WTC11 (cell line): ENCODE measurements around the gene ENTREP3. TPM values are rescaled to one million over a fixed set of nuclear protein-coding genes. Genes with fewer than 3 reads are reported as not detected.
A peak's percentile ranks its signal among the peaks of the same experiment; 100 is the strongest.
"Not testable (repeated sequence)": the region's sequence is repeated elsewhere in the genome, so short reads cannot be mapped to it uniquely, and the experiment has no call there.

ENCODE experiments used
- ATAC-seq: fragments of 200-7000 bp; cut with Tn5 transposase; 2 replicates; pipeline ENCODE4 v1.10.0; 2021; ENCODE audit warnings: mild to moderate bottlenecking, moderate library complexity
- CTCF ChIA-PET: fragments of 300-600 bp; sonication (Branson Sonifier 250); formaldehyde crosslinking; loops from one replicate; lab custom pipeline; 2021; ENCODE audit warnings: antibody characterized with exemption; lab: Charles Lee
- POLR2A ChIA-PET: fragments of 350-600 bp; sonication (Branson Sonifier 250); formaldehyde crosslinking; loops from one replicate; lab custom pipeline; 2021; ENCODE audit warnings: antibody characterized with exemption; lab: Charles Lee
- DNase-seq: peaks from one replicate; pipeline ENCODE4 v3.0.0; 2021; ENCODE audit warnings: low spot score
- H3K27ac Mint-ChIP-seq: 2 replicates; pipeline ENCODE4 v1.8.0; 2021; ENCODE audit warnings: mixed read lengths
- H3K27me3 Mint-ChIP-seq: 2 replicates; pipeline ENCODE4 v1.8.0; 2021; ENCODE audit warnings: low read depth, mild to moderate bottlenecking, moderate library complexity, mixed read lengths
- H3K36me3 Mint-ChIP-seq: 2 replicates; pipeline ENCODE4 v1.8.0; 2021; ENCODE audit warnings: mixed read lengths
- H3K4me1 Mint-ChIP-seq: 2 replicates; pipeline ENCODE4 v1.8.0; 2022; ENCODE audit warnings: mixed read lengths
- H3K4me3 Mint-ChIP-seq: 2 replicates; pipeline ENCODE4 v1.8.0; 2021; ENCODE audit warnings: mild to moderate bottlenecking, moderate library complexity, mixed read lengths
- H3K9me3 Mint-ChIP-seq: 2 replicates; pipeline ENCODE4 v1.8.0; 2021; ENCODE audit warnings: mixed read lengths
- MXD4 ChIP-seq: fragments of 250-450 bp; sonication (Bioruptor Pico); IDR thresholded peaks from 2 replicates; pipeline ENCODE4 v1.8.0; 2021; ENCODE audit warnings: mild to moderate bottlenecking, moderate library complexity, borderline replicate concordance
- MYBL2 ChIP-seq: sonication (generic); formaldehyde crosslinking; IDR thresholded peaks from 2 replicates; pipeline ENCODE4 v1.8.1; 2023; ENCODE audit warnings: mild to moderate bottlenecking, moderate library complexity, missing genetic modification reagents
- NR2C2 ChIP-seq: sonication (generic); formaldehyde crosslinking; IDR thresholded peaks from 2 replicates; pipeline ENCODE4 v1.8.0; 2022; ENCODE audit warnings: mild to moderate bottlenecking, missing genetic modification reagents
- RELA ChIP-seq: sonication (generic); formaldehyde crosslinking; IDR thresholded peaks from 2 replicates; pipeline ENCODE4 v1.8.1; 2022; ENCODE audit warnings: missing genetic modification reagents, mild to moderate bottlenecking, borderline replicate concordance
- ZNF416 ChIP-seq: fragments of 250-450 bp; sonication (Bioruptor Pico); IDR thresholded peaks from 2 replicates; pipeline ENCODE4 v1.9.0; 2021; ENCODE audit warnings: mild to moderate bottlenecking, inconsistent platforms
- ZNF423 ChIP-seq: fragments of 250-450 bp; sonication (Bioruptor Pico); IDR thresholded peaks from 2 replicates; pipeline ENCODE4 v2.1.2; 2022; ENCODE audit warnings: mild to moderate bottlenecking, moderate library complexity
- ZNF671 ChIP-seq: fragments of 250-450 bp; sonication (Bioruptor Pico); IDR thresholded peaks from 2 replicates; pipeline ENCODE4 v1.8.0; 2021; ENCODE audit warnings: mild to moderate bottlenecking
- total RNA-seq: library from RNA; stranded (reverse); gene quantifications from 3 replicates; pipeline ENCODE4 v1.2.3, GENCODE V29; 2021
- TF ChIP-seq, protein P1 (sequence below): sonication (generic); formaldehyde crosslinking; IDR thresholded peaks from 2 replicates; pipeline ENCODE4 v1.8.0; 2022; ENCODE audit warnings: mild to moderate bottlenecking, missing genetic modification reagents
- TF ChIP-seq, protein P2 (sequence below): sonication (generic); formaldehyde crosslinking; IDR thresholded peaks from 2 replicates; pipeline ENCODE4 v1.8.1; 2023; ENCODE audit warnings: mild to moderate bottlenecking, missing genetic modification reagents
- TF ChIP-seq, protein P3 (sequence below): sonication (generic); formaldehyde crosslinking; IDR thresholded peaks from 2 replicates; pipeline ENCODE4 v1.8.1; 2023; ENCODE audit warnings: mild to moderate bottlenecking, missing genetic modification reagents, borderline replicate concordance
- TF ChIP-seq, protein P4 (sequence below): sonication (generic); formaldehyde crosslinking; IDR thresholded peaks from 2 replicates; pipeline ENCODE4 v1.8.0; 2022; ENCODE audit warnings: missing genetic modification reagents
- TF ChIP-seq, protein P5 (sequence below): sonication (generic); formaldehyde crosslinking; IDR thresholded peaks from 2 replicates; pipeline ENCODE4 v1.8.0; 2023; ENCODE audit warnings: missing genetic modification reagents
- TF ChIP-seq, protein P6 (sequence below): sonication (generic); formaldehyde crosslinking; IDR thresholded peaks from 2 replicates; pipeline ENCODE4 v1.8.1; 2022; ENCODE audit warnings: mild to moderate bottlenecking, moderate library complexity, missing genetic modification reagents

ENTREP3 gene
- total RNA-seq, 1 experiment from 2014 or later, result 67.8 TPM

DNA sequence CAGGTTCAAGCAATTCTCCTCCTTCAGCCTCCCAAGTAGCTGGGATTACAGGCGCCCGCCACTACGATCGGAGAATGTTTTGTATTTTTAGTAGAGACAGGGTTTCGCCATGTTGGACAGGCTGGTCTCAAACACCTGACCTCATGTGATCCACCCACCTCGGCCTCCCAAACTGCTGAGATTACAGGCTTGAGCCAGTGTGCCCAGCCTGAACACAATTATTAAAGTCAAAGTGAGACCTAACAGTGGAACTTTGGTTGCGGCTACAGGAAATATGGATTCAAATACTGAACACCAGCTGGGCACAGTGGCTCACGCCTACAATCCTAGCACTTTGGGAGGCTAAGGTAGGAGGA is 29.9 kb downstream of the ENTREP3 start:
- ATAC-seq, H3K36me3 Mint-ChIP-seq, H3K9me3 Mint-ChIP-seq, DNase-seq, POLR2A ChIA-PET, H3K27ac Mint-ChIP-seq: not testable (repeated sequence)
- Mint-ChIP-seq H3K4me3 (peak overlapping the region; percentile 92), H3K4me1 (peaks cover 25% of the 10 kb centered on the region), H3K27me3 (peaks cover 18% of the 10 kb centered on the region)
- CTCF ChIA-PET, result interaction anchor here (1.9 to 6.1 kb wide), 3 partner anchors 19 to 31 kb away, joined by 5 to 48 read pairs (median 19); no protein-coding TSS in a partner anchor

DNA sequence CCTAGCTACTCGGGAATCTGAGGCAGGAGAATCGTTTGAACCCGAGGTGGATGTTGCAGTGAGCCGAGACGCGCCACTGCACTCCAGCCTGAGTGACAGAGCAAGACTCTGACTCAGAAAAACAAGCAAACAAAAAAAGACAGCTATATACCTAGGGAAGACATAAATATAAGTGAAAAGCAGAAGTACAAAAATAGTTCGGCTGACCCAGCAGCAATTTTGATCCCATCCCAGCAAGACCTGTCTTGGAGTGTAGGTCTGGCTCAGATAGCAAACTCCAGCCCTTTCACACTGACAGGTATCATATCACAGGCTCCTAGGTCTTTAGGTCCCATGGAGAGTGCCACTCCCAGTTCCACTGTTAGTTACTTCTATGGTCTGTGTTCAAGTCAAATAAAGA is 32.2 kb downstream of the ENTREP3 start:
- H3K36me3 Mint-ChIP-seq, result no peaks in the 10 kb centered on the region
- H3K27ac Mint-ChIP-seq, result no peak overlapping the region; the same call in 1 of the 2 replicates
- no peaks in the 10 kb centered on the region for H3K9me3 Mint-ChIP-seq
- H3K4me3 Mint-ChIP-seq, result no peak overlapping the region
- peaks cover 33% of the 10 kb centered on the region for H3K4me1 Mint-ChIP-seq
- ChIA-PET POLR2A (no interaction called here), CTCF (interaction anchor here (1.8 to 6.1 kb wide), 2 partner anchors 28 to 50 kb away, joined by 3 to 48 read pairs; partner anchors contain the start of gene KRTCAP2)
- H3K27me3 Mint-ChIP-seq, result peaks cover 3% of the 10 kb centered on the region; the same call in 1 of the 2 replicates
- DNase-seq, result no peak
- TF ChIP-seq, protein P1, sequence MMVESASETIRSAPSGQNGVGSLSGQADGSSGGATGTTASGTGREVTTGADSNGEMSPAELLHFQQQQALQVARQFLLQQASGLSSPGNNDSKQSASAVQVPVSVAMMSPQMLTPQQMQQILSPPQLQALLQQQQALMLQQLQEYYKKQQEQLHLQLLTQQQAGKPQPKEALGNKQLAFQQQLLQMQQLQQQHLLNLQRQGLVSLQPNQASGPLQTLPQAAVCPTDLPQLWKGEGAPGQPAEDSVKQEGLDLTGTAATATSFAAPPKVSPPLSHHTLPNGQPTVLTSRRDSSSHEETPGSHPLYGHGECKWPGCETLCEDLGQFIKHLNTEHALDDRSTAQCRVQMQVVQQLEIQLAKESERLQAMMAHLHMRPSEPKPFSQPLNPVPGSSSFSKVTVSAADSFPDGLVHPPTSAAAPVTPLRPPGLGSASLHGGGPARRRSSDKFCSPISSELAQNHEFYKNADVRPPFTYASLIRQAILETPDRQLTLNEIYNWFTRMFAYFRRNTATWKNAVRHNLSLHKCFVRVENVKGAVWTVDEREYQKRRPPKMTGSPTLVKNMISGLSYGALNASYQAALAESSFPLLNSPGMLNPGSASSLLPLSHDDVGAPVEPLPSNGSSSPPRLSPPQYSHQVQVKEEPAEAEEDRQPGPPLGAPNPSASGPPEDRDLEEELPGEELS (CRISPR knock-in tag), result no peak
- TF ChIP-seq ZNF671 (CRISPR knock-in tag) (no peak), ZNF423 (no peak), ZNF416 (CRISPR knock-in tag) (no peak), NR2C2 (CRISPR knock-in tag) (no peak), RELA (no peak), MYBL2 (no peak), MXD4 (CRISPR knock-in tag) (no peak)
- TF ChIP-seq, protein P2, sequence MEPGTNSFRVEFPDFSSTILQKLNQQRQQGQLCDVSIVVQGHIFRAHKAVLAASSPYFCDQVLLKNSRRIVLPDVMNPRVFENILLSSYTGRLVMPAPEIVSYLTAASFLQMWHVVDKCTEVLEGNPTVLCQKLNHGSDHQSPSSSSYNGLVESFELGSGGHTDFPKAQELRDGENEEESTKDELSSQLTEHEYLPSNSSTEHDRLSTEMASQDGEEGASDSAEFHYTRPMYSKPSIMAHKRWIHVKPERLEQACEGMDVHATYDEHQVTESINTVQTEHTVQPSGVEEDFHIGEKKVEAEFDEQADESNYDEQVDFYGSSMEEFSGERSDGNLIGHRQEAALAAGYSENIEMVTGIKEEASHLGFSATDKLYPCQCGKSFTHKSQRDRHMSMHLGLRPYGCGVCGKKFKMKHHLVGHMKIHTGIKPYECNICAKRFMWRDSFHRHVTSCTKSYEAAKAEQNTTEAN (CRISPR knock-in tag), result no peak
- TF ChIP-seq, protein P3, sequence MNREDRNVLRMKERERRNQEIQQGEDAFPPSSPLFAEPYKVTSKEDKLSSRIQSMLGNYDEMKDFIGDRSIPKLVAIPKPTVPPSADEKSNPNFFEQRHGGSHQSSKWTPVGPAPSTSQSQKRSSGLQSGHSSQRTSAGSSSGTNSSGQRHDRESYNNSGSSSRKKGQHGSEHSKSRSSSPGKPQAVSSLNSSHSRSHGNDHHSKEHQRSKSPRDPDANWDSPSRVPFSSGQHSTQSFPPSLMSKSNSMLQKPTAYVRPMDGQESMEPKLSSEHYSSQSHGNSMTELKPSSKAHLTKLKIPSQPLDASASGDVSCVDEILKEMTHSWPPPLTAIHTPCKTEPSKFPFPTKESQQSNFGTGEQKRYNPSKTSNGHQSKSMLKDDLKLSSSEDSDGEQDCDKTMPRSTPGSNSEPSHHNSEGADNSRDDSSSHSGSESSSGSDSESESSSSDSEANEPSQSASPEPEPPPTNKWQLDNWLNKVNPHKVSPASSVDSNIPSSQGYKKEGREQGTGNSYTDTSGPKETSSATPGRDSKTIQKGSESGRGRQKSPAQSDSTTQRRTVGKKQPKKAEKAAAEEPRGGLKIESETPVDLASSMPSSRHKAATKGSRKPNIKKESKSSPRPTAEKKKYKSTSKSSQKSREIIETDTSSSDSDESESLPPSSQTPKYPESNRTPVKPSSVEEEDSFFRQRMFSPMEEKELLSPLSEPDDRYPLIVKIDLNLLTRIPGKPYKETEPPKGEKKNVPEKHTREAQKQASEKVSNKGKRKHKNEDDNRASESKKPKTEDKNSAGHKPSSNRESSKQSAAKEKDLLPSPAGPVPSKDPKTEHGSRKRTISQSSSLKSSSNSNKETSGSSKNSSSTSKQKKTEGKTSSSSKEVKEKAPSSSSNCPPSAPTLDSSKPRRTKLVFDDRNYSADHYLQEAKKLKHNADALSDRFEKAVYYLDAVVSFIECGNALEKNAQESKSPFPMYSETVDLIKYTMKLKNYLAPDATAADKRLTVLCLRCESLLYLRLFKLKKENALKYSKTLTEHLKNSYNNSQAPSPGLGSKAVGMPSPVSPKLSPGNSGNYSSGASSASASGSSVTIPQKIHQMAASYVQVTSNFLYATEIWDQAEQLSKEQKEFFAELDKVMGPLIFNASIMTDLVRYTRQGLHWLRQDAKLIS (CRISPR knock-in tag), result no peak
- TF ChIP-seq, protein P4, sequence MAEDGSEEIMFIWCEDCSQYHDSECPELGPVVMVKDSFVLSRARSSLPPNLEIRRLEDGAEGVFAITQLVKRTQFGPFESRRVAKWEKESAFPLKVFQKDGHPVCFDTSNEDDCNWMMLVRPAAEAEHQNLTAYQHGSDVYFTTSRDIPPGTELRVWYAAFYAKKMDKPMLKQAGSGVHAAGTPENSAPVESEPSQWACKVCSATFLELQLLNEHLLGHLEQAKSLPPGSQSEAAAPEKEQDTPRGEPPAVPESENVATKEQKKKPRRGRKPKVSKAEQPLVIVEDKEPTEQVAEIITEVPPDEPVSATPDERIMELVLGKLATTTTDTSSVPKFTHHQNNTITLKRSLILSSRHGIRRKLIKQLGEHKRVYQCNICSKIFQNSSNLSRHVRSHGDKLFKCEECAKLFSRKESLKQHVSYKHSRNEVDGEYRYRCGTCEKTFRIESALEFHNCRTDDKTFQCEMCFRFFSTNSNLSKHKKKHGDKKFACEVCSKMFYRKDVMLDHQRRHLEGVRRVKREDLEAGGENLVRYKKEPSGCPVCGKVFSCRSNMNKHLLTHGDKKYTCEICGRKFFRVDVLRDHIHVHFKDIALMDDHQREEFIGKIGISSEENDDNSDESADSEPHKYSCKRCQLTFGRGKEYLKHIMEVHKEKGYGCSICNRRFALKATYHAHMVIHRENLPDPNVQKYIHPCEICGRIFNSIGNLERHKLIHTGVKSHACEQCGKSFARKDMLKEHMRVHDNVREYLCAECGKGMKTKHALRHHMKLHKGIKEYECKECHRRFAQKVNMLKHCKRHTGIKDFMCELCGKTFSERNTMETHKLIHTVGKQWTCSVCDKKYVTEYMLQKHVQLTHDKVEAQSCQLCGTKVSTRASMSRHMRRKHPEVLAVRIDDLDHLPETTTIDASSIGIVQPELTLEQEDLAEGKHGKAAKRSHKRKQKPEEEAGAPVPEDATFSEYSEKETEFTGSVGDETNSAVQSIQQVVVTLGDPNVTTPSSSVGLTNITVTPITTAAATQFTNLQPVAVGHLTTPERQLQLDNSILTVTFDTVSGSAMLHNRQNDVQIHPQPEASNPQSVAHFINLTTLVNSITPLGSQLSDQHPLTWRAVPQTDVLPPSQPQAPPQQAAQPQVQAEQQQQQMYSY (CRISPR knock-in tag), result no peak
- TF ChIP-seq, protein P5, sequence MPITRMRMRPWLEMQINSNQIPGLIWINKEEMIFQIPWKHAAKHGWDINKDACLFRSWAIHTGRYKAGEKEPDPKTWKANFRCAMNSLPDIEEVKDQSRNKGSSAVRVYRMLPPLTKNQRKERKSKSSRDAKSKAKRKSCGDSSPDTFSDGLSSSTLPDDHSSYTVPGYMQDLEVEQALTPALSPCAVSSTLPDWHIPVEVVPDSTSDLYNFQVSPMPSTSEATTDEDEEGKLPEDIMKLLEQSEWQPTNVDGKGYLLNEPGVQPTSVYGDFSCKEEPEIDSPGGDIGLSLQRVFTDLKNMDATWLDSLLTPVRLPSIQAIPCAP (CRISPR knock-in tag), result no peak
- TF ChIP-seq, protein P6, sequence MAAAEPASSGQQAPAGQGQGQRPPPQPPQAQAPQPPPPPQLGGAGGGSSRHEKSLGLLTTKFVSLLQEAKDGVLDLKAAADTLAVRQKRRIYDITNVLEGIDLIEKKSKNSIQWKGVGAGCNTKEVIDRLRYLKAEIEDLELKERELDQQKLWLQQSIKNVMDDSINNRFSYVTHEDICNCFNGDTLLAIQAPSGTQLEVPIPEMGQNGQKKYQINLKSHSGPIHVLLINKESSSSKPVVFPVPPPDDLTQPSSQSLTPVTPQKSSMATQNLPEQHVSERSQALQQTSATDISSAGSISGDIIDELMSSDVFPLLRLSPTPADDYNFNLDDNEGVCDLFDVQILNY, result no peak
- no peak for ATAC-seq

DNA sequence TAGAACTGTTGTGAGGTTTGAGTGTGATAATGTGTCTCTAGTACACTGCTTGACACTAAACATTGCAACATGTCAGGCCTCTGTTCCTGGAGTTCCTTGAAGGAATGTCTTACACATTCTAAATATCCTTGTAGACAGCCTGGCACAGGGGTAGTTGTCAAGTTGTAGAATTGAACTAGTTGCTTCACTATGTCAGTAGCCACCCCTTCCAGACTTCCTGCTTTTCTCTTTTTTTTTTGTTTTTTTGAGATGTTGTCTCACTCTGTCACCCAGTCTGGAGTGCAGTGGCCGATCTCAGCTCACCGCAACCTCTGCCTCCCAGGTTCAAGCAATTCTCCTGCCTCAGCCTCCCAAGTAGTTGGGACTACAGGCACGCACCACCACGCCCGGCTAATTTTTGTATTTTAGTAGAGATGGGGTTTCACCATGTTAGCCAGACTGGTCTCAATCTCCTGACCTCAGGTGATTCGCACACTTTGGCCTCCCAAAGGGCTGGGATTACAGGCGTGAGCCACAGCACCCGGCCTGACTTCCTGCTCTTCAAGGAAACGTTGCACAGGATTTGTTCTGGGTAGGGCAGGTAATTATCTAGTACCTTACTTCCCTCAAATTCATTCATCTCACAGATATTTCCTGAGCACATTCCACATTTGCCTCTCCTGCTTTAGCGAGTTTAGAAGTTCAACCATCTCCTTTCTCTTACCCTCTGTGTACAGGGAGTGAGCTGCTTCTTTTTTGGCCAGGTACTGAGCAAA is 34.9 kb downstream of the ENTREP3 start:
- H3K36me3 Mint-ChIP-seq, H3K9me3 Mint-ChIP-seq, DNase-seq, H3K27me3 Mint-ChIP-seq, ATAC-seq, POLR2A ChIA-PET, H3K4me3 Mint-ChIP-seq: not testable (repeated sequence)
- Mint-ChIP-seq H3K4me1 (peaks cover 16% of the 10 kb centered on the region), H3K27ac (peak overlapping the region; percentile 45; the same call in 1 of the 2 replicates)
- CTCF ChIA-PET, result interaction anchor here (1.5 kb wide), 1 partner anchor 30 kb away, joined by 6 read pairs; no protein-coding TSS in a partner anchor
